Cardiac muscle cell (in vitro differentiated cells and primary cell): ENCODE measurements around the gene TLX2. TPM values are rescaled to one million over a fixed set of nuclear protein-coding genes. Genes with fewer than 3 reads are reported as not detected.

ENCODE experiments used
- DNase-seq, 2 donors: peaks; one replicate each; pipeline versions ENCODE4 v3.0.0 to v3.0.0-alpha.2; 2010 to 2017; ENCODE audit warnings: low read depth in 1 of 2, low spot score in 1 of 2
- H3K27ac ChIP-seq: fragments of 200-600 bp; sonication (generic); 2 replicates; pipeline ENCODE4 v1.5.1; 2016
- H3K27me3 ChIP-seq: fragments of 200-600 bp; sonication (generic); 2 replicates; pipeline ENCODE4 v1.6.0; 2016; ENCODE audit warnings: control low read depth
- H3K36me3 ChIP-seq: fragments of 200-600 bp; sonication (generic); 2 replicates; pipeline ENCODE4 v1.5.1; 2016; ENCODE audit warnings: control low read depth
- H3K4me1 ChIP-seq: fragments of 200-600 bp; sonication (generic); 2 replicates; pipeline ENCODE4 v1.8.1; 2017; ENCODE audit warnings: low read depth, mild to moderate bottlenecking, mixed run types
- H3K4me3 ChIP-seq: fragments of 200-600 bp; sonication (generic); 2 replicates; pipeline ENCODE4 v1.5.1; 2016; ENCODE audit warnings: mild to moderate bottlenecking
- H3K9me3 ChIP-seq: fragments of 200-600 bp; sonication (generic); 2 replicates; pipeline ENCODE4 v1.5.1; 2017; ENCODE audit warnings: low read depth, mild to moderate bottlenecking, control low read depth
- polyA plus RNA-seq: library from polyadenylated mRNA; unstranded; fragments of >200 nt; fragmentation: Nextera tagmentation; extraction: Ambion mirVana; gene quantifications from 2 replicates; pipeline ENCODE4 v1.2.1, GENCODE V29; 2016
- total RNA-seq: library from RNA; depleted of rRNA; stranded (reverse); fragments of >200 nt; gene quantifications from 2 replicates; pipeline ENCODE4 v1.2.3, GENCODE V29; 2016
- TF ChIP-seq, protein P1 (sequence below): IDR thresholded peaks from 2 replicates; pipeline ENCODE4 v1.5.1; 2012; ENCODE audit warnings: low read depth, mild to moderate bottlenecking, low read length

Gene TLX2
- total and polyA plus RNA-seq, 2 experiments from 2014 or later: 0.06 TPM; not detected in 1

DNA sequence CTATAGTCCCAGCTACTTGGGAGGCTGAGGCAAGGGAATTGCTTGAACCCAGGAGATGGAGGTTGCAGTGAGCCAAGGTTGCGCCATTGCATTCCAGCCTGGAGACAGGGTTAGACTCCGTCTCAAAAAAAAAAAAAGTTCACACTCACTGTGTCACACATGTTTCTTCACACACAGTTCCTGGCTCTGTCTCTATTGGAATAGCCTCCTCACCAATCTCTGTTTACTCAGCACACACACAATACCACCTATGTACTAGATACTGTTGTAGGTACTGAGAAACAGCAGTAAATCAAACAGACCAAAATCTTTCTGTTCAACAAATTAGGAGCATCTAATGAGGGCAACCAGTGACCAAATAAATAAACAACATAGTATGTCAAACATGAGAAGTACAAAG lies 28.1 kb upstream of the TLX2 start:
- H3K27me3 ChIP-seq: no peaks in the 10 kb centered on the region
- H3K4me1 ChIP-seq: peaks cover 7% of the 10 kb centered on the region
- H3K27ac ChIP-seq: no peak overlapping the region
- no peak overlapping the region for H3K4me3 ChIP-seq
- H3K36me3 ChIP-seq: peaks cover 4% of the 10 kb centered on the region
- DNase-seq: no peak
- TF ChIP-seq, protein P1, sequence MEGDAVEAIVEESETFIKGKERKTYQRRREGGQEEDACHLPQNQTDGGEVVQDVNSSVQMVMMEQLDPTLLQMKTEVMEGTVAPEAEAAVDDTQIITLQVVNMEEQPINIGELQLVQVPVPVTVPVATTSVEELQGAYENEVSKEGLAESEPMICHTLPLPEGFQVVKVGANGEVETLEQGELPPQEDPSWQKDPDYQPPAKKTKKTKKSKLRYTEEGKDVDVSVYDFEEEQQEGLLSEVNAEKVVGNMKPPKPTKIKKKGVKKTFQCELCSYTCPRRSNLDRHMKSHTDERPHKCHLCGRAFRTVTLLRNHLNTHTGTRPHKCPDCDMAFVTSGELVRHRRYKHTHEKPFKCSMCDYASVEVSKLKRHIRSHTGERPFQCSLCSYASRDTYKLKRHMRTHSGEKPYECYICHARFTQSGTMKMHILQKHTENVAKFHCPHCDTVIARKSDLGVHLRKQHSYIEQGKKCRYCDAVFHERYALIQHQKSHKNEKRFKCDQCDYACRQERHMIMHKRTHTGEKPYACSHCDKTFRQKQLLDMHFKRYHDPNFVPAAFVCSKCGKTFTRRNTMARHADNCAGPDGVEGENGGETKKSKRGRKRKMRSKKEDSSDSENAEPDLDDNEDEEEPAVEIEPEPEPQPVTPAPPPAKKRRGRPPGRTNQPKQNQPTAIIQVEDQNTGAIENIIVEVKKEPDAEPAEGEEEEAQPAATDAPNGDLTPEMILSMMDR: no peak
- H3K9me3 ChIP-seq: no peaks in the 10 kb centered on the region

- no peak overlapping the region for H3K27ac ChIP-seq
- no peaks in the 10 kb centered on the region for H3K9me3 ChIP-seq
- no peak overlapping the region for H3K4me3 ChIP-seq
- peaks cover 24% of the 10 kb centered on the region for H3K36me3 ChIP-seq
- no peaks in the 10 kb centered on the region for H3K4me1 ChIP-seq
- H3K27me3 ChIP-seq: no peaks in the 10 kb centered on the region
- DNase-seq: no peak
- TF ChIP-seq, protein P1: no peak
These were observed 25.4 kb upstream of the TLX2 start for GRCh38 chr2:74488643-74489481.

DNA sequence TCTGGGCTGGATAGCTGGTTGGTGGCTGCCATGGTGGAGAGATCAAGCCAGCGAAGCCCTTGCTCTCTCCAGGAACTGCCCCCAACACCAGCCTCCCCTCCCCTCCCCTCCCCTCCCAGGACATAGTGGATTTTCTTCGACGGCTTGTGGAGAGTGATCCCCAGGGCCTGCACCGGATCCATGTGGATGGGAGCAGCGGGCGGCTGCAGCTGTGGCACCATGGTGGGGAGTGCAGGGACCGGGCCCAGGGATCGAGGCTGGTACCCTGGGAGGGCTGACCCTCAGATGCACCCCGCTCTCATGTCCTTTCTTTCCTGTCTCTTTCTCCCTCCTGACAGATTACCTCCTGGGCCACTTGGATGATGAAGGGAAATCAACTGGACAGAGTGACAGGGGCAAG lies 24.3 kb upstream of the TLX2 start:
- Histone ChIP-seq H3K4me1 (no peaks in the 10 kb centered on the region), H3K27me3 (peaks cover under 1% of the 10 kb centered on the region), H3K27ac (no peak overlapping the region), H3K9me3 (no peaks in the 10 kb centered on the region), H3K36me3 (peaks cover 24% of the 10 kb centered on the region), H3K4me3 (no peak overlapping the region)
- TF ChIP-seq, protein P1: no peak
- no peak for DNase-seq

- Histone ChIP-seq H3K27ac (no peak overlapping the region), H3K36me3 (peaks cover 24% of the 10 kb centered on the region), H3K9me3 (no peaks in the 10 kb centered on the region), H3K4me3 (no peak overlapping the region), H3K4me1 (no peaks in the 10 kb centered on the region), H3K27me3 (peaks cover 20% of the 10 kb centered on the region)
- DNase-seq: no peak
- TF ChIP-seq, protein P1: no peak
These were observed 22.4 kb upstream of the TLX2 start for GRCh38 chr2:74491648-74492544.

DNA sequence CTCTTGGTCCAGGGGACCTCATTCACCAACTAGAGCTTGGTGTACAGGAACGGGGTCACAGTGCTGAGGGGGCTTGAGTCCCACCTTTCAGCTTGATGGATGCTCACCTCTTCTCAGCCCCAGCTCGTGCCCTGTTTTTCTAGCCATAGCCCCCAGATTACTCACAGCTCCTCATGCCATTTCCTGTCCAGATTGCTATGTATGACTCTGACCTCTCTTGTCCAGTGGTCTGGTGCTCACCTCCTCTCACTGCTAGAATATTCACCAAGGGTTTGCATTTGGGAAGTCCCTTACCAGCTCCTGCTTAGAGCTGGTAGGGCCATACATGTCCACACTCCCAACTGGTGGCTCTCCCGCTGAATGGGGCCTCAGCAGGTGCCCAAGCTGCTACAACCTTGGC lies 20.7 kb upstream of the TLX2 start:
- peaks cover 24% of the 10 kb centered on the region for H3K36me3 ChIP-seq
- H3K9me3 ChIP-seq: no peaks in the 10 kb centered on the region
- H3K4me3 ChIP-seq: no peak overlapping the region
- H3K27me3 ChIP-seq: peaks cover 37% of the 10 kb centered on the region
- TF ChIP-seq, protein P1: no peak
- peaks cover 8% of the 10 kb centered on the region for H3K4me1 ChIP-seq
- no peak overlapping the region for H3K27ac ChIP-seq
- DNase-seq: no peak
